Measurements from ENCODE around the gene LONRF3.

DNA sequence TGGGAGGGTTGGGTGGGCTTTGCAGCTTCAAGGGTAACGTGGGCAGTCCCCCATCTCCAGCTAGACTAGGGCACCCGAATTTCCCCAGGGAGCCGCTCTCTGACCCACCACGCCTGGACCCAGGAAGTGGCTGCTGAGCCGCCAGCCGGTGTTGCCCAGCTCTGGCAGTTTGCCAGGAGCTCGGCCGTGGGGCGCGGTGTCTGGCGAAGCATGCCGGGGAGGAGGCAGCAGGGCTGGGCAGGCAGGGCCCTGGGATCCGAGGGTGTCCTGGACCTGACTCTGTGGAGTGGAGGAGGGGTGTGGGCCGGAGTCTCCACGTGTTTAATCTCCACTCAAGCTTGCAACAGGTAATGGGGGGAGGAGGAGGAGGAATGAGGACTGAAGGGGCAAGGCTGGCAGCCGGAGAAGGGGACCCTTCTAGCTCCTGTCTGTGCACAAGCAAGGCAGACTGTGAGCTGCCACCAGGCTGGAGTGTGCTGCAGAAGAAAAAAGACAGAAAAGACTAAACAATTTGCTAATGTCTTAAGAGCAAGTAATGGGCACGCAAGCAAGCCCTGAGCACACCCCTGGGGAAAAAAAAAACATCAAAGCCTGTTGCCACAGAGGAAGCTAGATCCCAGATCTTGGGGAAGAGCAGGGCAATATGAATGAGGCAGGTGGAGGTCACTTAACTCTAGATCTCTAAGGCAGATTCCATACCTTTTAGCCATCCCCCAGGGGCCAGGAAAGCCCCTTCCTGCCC, 2.4 kb downstream of the LONRF3 start:
- TF ChIP-seq, protein P1, sequence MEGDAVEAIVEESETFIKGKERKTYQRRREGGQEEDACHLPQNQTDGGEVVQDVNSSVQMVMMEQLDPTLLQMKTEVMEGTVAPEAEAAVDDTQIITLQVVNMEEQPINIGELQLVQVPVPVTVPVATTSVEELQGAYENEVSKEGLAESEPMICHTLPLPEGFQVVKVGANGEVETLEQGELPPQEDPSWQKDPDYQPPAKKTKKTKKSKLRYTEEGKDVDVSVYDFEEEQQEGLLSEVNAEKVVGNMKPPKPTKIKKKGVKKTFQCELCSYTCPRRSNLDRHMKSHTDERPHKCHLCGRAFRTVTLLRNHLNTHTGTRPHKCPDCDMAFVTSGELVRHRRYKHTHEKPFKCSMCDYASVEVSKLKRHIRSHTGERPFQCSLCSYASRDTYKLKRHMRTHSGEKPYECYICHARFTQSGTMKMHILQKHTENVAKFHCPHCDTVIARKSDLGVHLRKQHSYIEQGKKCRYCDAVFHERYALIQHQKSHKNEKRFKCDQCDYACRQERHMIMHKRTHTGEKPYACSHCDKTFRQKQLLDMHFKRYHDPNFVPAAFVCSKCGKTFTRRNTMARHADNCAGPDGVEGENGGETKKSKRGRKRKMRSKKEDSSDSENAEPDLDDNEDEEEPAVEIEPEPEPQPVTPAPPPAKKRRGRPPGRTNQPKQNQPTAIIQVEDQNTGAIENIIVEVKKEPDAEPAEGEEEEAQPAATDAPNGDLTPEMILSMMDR (IDR thresholded peaks at IDR 0.05): no peak
- TF ChIP-seq POLR2AphosphoS5 (IDR thresholded peaks at IDR 0.05): peak in 2 of 3 donors; percentile 40
